Measurements from ENCODE around the gene TBPL2. TPM values are rescaled to one million over a fixed set of nuclear protein-coding genes. Genes with fewer than 3 reads are reported as not detected.
A peak's percentile ranks its signal among the peaks of the same experiment; 100 is the strongest.

The TBPL2 gene
- total and polyA plus RNA-seq, 2 of the 13 experiments (the other 11 are each of a cell fraction or from before 2014, with no cell fraction given): not detected

- no peak for TF ChIP-seq HNF1A (IDR thresholded peaks at IDR 0.05; ENCODE audit: low read depth)
- 0 out of 2 replicates have a peak, but pooled peaks have one; percentile 35 for TF ChIP-seq HNF1A (CRISPR knock-in tag; IDR thresholded peaks at IDR 0.05; ENCODE audit: borderline replicate concordance)
- 0 out of 2 replicates have a peak, but pooled peaks have one; percentile 63 for TF ChIP-seq ZNF451 (CRISPR knock-in tag; IDR thresholded peaks at IDR 0.05)
- peak; percentile 26 for TF ChIP-seq IKZF4 (CRISPR knock-in tag; IDR thresholded peaks at IDR 0.05; ENCODE audit: borderline replicate concordance, low read depth, not compliant biosample characterization)
- TF ChIP-seq AHDC1 (CRISPR knock-in tag; IDR thresholded peaks at IDR 0.05; ENCODE audit: borderline replicate concordance): 0 out of 2 replicates have a peak, but pooled peaks have one; percentile 15
- TF ChIP-seq TEAD2 (CRISPR knock-in tag; IDR thresholded peaks at IDR 0.05): no peak
- no peak for TF ChIP-seq JUNB (CRISPR knock-in tag; IDR thresholded peaks at IDR 0.05; ENCODE audit: borderline replicate concordance)
- TF ChIP-seq SMARCC2 (IDR thresholded peaks at IDR 0.05): no peak
- TF ChIP-seq TEF (CRISPR knock-in tag; IDR thresholded peaks at IDR 0.05): 0 out of 2 replicates have a peak, but pooled peaks have one; percentile 33
- TF ChIP-seq ZNF256 (CRISPR knock-in tag; conservative IDR thresholded peaks at IDR 0.05): no peak
- no peak for TF ChIP-seq E2F2 (CRISPR knock-in tag; IDR thresholded peaks at IDR 0.05; ENCODE audit: borderline replicate concordance)
- peak; percentile 65; the same call in 1 of the 2 replicates for TF ChIP-seq DMAP1 (CRISPR knock-in tag; IDR thresholded peaks at IDR 0.05)
- TF ChIP-seq ZNF749 (CRISPR knock-in tag; IDR thresholded peaks at IDR 0.05; ENCODE audit: borderline replicate concordance): no peak
- TF ChIP-seq PBX2 (CRISPR knock-in tag; IDR thresholded peaks at IDR 0.05): no peak
Observed at GRCh38 chr14:55411426-55412389, 28.7 kb downstream of the TBPL2 start, which contains the start of gene ATG14 (continued).

Data from HepG2 (cell line).